Stimulated activated CD8-positive, alpha-beta memory T cell treated with anti-CD3 and anti-CD28 coated beads, Interleukin-7, amount 100 ng/mL, for 1 hour (primary cell): ENCODE measurements around the gene ZNF154.
"Not testable (repeated sequence)": the region's sequence is repeated elsewhere in the genome, so short reads cannot be mapped to it uniquely, and the experiment has no call there.

Source experiments
- DNase-seq, 2 donors: peaks; one replicate each; pipeline ENCODE4 v3.0.0-alpha.2; 2020; ENCODE audit warnings: low read depth in 2 of 2

ZNF154 gene

DNA sequence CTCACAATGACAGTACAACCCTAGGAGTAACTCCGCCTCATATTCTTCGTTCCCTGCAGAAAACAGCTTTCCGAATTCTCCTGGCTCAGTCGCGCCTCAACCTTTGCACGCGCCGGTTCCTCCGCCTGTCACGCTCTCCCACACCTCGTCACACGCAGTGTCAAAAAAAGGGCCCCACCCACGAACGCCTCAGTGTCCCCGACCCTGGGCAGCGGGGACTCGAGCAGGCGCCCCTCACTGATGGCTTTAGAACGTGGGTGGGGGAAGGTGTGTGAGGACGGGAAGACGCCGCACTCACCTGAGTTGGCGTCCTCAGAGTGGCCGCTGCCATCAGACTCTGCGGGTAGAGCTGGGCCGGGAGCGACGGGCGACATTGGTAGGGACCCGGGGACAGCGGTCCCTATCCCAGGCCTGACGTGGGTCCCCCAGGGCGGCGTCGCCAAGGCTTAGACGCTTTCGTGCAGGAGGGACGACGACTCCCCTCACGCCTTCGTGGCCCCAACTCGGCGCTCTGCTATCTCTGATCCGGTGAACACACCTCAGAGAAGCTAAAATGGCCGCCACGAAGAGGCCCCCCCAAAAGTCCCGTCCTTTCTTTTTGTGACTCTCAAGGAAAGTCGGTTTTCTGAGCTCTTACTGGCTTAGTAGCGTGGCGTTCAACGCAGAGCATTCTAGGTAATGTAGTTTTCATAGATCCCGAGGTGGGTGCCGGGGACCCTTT lies at the start of gene ZNF154:
TSS of gene ZNF154 (minus strand) at position 564 of the 721 bp plus-strand sequence. CDS start at position 331, 233 bp downstream.
- DNase-seq, result no peak

GRCh38 chr19:57757941-57758340 lies 48.9 kb upstream of the ZNF154 start:
- no peak for DNase-seq

- no peak for DNase-seq
These were observed 46.0 kb upstream of the ZNF154 start for GRCh38 chr19:57755031-57755430.

DNA sequence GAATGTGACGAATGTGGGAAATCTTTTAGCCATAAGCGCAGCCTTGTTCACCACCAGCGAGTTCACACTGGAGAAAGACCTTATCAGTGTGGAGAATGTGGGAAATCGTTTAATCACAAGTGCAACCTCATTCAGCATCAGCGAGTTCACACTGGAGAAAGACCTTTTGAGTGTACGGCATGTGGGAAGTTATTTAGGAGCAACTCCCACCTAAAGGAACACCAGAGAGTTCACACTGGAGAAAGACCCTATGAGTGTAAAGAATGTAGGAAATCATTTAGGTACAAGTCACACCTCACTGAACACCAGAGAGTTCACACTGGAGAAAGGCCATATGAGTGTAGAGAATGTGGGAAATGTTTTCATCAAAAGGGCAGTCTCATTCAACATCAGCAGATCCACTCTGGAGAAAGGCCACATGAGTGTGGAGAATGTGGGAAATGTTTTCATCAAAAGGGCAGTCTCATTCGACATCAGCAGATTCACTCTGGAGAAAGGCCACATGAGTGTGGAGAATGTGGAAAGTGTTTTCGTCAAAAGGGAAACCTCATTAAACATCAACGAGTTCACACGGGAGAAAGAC lies 45.2 kb upstream of the ZNF154 start:
- no peak for DNase-seq

DNA sequence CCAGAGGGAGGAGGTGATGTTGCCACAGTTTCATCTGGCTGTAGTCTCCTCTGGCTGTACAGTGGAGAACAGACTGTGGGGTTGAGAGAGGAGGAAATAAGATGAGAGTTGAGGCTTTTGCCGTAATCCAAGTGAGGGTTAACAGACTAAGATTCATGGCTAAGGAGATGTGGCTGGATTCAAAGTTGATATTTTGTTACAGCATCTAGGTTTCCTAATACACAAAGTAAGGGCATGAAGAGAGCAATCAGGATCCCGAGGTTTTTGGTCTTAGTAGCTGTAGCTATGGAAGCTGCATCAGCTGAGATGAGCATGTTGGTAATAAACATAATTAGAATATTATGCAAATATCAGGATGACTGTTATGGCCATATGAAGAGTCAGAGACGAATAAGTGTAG lies 39.0 kb upstream of the ZNF154 start:
- no peak for DNase-seq

DNA sequence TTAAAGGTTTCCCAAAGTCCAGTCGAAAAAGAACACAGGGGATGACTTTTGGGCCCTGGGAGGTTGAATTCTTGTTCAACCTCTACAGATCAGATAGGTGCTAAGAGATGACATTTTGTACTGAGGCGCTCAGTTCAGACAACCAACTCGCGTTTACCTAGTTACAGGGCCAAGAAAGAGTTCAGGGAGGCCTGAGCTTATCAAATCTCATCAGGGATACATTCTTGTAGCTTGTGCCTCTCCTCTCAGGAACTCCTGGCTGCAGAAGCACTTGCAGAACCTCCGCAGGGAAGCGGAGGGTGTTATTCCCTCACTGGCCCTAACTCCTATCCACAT lies 38.4 kb upstream of the ZNF154 start:
- no peak for DNase-seq

- DNase-seq, result peak; percentile 59 to 64
These were observed 37.8 kb upstream of the ZNF154 start, which contains the start of gene ZNF776 for GRCh38 chr19:57746580-57747471. Gene ZNF776, plus strand, starts transcription at chr19:57746815. Its CDS starts 244 bp downstream, at chr19:57747059.

DNA sequence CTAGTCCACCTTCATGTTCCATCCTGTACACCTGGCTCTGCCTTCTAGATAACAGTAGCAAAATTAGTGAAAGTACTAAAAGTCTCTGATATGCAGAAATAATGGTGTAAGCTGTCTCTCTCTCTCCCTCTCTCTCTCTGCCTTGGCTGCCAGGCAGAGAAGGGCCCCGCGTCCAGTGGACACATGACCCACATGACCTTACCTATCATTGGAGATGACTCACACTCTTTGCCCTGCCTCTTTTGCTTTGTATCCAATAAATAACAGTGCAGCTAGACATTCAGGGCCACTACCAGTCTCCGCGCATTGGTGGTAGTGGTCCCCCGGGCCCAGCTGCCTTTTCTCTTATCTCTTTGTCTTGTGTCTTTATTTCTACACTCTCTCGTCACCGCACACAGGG lies 29.8 kb upstream of the ZNF154 start:
- DNase-seq, result not testable (repeated sequence)

GRCh38 chr19:57738320-57738719 lies 29.3 kb upstream of the ZNF154 start:
- DNase-seq, result not testable (repeated sequence)

GRCh38 chr19:57720878-57721277 lies 11.9 kb upstream of the ZNF154 start:
- no peak for DNase-seq

GRCh38 chr19:57719901-57720519 lies 11.0 kb upstream of the ZNF154 start:
- no peak for DNase-seq

GRCh38 chr19:57719424-57719823 lies 10.4 kb upstream of the ZNF154 start:
- no peak for DNase-seq

DNA sequence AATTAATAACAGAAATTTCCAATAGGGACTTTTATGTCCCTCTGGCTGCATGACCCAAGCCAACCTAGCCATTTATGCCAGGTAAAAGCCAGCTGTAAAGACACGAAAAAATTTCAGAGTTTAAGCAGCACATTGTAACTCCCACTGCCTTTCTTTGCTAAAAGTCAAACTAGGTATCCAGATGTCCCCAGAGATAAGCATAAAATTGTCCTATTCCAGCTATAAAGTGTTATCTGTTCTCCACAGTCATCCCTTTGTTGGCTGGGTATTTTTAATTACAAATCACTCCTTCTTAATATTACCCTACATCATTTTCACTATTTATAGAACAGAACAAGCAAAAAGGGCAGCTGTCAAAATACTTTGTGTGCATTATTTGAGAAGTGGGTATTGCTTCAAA lies 3.2 kb upstream of the ZNF154 start:
- DNase-seq, result no peak

GRCh38 chr19:57709616-57710015 lies 612 bp upstream of the ZNF154 start:
- no peak for DNase-seq

DNA sequence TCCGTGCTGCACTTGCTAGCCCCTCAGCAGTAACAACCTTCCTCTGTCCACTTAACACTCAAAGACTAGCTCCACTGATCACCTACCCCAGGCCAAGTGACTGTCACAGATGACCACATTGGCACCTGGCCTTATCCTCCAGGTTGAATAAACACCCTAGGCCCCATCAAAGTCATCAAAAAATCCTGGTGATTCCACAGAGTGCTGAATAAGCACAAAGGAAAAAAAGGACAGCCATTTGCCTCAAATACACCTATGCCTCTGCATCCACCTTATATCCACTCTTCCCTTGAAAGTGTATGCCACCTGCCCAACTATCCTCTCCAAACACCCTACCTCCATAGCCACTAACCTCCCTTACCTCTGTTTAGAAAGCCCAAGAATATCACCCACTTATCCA lies 2.7 kb downstream of the ZNF154 start:
- no peak for DNase-seq

GRCh38 chr19:57701625-57702024 lies 7.4 kb downstream of the ZNF154 start:
- DNase-seq, result no peak

- DNase-seq, result no peak
These were observed 19.3 kb downstream of the ZNF154 start for GRCh38 chr19:57689750-57690149.

DNA sequence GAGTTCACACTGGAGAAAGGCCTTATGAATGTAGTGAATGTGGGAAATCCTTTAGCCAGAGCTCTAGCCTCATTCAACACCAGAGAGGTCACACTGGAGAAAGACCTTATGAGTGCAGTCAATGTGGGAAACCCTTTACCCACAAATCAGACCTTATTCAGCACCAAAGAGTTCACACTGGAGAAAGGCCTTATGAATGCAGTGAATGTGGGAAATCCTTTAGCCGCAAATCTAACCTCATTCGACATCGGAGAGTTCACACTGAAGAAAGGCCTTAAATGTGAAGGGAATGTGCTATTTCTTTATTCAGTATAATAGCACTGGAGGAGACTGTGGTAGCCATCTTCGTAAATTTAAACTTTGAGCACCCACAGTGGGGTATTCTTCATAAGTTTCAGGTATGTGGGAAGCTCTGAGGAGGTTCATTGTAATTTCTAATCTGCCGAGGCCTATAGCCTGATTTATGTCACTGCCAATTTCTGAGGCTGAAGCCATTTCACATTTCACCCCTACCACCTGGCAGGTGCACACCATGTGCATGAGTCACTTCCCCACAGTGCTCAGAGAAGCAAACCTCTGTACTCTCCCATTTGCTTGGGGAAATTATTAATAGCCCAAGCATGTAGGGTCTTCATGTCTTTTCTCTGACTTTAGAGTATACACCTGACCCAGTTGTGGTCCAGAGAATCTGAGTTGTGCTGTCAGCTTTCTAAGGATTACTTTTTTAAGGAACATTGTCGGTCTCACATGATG lies 20.8 kb downstream of the ZNF154 start:
- no peak for DNase-seq

DNA sequence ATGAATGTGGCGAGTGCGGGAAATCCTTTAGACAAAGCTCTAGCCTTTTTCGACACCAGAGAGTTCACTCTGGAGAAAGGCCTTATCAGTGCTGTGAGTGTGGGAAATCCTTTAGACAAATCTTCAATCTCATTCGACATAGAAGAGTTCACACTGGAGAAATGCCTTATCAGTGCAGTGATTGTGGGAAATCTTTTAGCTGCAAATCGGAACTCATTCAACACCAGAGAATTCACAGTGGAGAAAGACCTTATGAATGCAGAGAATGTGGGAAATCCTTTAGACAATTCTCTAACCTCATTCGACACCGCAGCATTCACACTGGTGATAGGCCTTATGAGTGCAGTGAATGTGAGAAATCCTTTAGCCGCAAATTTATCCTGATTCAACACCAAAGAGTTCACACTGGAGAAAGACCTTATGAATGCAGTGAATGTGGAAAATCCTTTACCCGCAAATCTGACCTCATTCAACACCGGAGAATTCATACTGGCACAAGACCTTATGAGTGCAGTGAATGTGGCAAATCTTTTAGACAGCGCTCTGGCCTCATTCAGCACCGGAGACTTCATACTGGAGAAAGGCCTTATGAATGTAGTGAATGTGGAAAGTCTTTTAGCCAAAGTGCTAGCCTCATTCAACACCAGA lies 21.5 kb downstream of the ZNF154 start:
- DNase-seq, result no peak

DNA sequence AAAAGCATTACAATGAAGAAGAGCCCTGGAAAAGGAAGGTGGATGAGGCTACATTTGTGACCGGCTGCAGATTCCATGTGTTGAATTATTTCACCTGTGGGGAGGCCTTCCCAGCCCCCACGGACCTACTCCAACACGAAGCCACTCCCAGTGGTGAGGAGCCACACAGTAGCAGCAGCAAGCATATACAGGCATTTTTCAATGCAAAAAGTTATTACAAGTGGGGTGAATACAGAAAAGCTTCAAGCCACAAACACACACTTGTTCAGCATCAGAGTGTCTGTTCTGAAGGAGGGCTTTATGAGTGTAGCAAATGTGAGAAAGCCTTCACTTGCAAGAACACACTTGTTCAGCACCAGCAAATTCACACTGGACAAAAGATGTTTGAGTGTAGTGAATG lies 22.3 kb downstream of the ZNF154 start:
- no peak for DNase-seq

DNA sequence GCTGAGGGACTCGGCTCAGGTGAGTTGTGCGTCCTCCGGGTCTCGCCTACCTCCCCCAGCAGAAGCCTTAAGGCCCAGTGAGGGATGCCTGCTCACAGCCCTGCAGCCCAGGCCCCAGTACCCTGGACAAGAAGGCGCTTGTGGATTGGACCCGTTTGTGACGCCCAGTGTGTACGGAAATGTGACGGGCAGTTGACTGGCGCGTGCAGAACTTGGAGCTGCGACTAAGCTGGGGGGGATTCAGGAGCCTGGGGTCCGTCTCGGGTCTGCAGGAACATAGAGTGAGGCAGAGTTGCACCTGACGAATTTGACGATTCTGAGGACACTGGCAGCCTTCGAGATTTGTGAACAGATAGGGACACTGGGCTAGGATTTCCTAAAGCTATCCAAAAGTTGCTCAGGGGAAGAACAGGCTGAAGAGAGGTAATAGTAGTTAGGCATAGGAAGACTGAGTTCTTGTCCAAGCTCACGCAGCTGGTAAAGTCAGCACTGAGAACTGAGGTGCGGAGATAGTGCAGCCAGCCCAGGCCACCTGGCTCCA lies 26.7 kb downstream of the ZNF154 start:
- DNase-seq, result no peak
